Lower leg skin (tissue), 3 donors: ENCODE results near the gene AKAP9.

Source experiments
- POLR2A ChIP-seq, 2 donors: fragments of 450-650 bp; IDR thresholded peaks; one replicate each; pipeline ENCODE4 v1.6.1; 2016 to 2017; ENCODE audit warnings: antibody characterized with exemption in 2 of 2, mild to moderate bottlenecking in 1 of 2, moderate library complexity in 1 of 2
- TF ChIP-seq, protein P1 (sequence below), 3 donors: fragments of 450-650 bp; IDR thresholded peaks; one replicate each; pipeline ENCODE4 v1.5.1; 2016; ENCODE audit warnings: antibody characterized with exemption in 3 of 3, mild to moderate bottlenecking in 3 of 3, moderate library complexity in 2 of 3

DNA sequence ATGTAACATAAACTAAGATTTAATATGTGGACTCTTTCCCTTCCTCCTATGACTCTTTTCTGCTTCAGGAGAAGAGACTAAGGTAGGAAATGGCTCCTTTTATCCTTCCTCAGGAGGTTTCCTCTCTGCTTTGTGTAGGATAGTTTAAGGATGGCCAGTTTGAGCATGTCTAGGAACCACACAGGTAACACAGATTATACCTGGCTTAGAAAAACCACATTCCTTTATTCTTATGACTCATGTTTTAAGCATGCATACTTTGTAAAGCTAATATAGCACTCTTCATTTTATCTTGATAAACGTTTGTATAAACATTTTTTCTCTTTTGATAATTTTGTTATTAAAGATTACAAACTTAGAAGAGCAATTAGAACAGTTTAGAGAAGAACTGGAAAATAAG is 135.8 kb downstream of the AKAP9 start:
- TF ChIP-seq, protein P1, sequence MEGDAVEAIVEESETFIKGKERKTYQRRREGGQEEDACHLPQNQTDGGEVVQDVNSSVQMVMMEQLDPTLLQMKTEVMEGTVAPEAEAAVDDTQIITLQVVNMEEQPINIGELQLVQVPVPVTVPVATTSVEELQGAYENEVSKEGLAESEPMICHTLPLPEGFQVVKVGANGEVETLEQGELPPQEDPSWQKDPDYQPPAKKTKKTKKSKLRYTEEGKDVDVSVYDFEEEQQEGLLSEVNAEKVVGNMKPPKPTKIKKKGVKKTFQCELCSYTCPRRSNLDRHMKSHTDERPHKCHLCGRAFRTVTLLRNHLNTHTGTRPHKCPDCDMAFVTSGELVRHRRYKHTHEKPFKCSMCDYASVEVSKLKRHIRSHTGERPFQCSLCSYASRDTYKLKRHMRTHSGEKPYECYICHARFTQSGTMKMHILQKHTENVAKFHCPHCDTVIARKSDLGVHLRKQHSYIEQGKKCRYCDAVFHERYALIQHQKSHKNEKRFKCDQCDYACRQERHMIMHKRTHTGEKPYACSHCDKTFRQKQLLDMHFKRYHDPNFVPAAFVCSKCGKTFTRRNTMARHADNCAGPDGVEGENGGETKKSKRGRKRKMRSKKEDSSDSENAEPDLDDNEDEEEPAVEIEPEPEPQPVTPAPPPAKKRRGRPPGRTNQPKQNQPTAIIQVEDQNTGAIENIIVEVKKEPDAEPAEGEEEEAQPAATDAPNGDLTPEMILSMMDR (IDR thresholded peaks at IDR 0.05), result no peak
- no peak for TF ChIP-seq POLR2A (IDR thresholded peaks at IDR 0.05)
